HL-60 (cell line): ENCODE data around the gene PPWD1.

Experiments
- DNase-seq, 2 experiments: peaks; one replicate each; pipeline ENCODE4 v3.0.0-alpha.2; 2010 to 2020; ENCODE audit warnings: low read depth in 1 of 2, low spot score in 1 of 2
- H3K27ac ChIP-seq: fragments of 250-450 bp; sonication (Bioruptor Pico); replicated peaks from 2 replicates; pipeline ENCODE4 v1.5.1; 2020; ENCODE audit warnings: mild to moderate bottlenecking, moderate library complexity
- H3K27me3 ChIP-seq: fragments of 250-450 bp; sonication (Bioruptor Pico); 2 replicates; pipeline ENCODE4 v1.5.1; 2021; ENCODE audit warnings: mild to moderate bottlenecking, moderate library complexity; ENCODE audit not compliant: insufficient read depth, poor library complexity, severe bottlenecking
- H3K4me3 ChIP-seq: replicated peaks from 2 replicates; pipeline ENCODE4 v1.5.1; 2011; ENCODE audit warnings: mild to moderate bottlenecking, control low read depth, low read length; ENCODE audit not compliant: insufficient read depth
- CTCF ChIP-seq: IDR thresholded peaks from one replicate; pipeline ENCODE4 v1.5.1; 2011; ENCODE audit warnings: low read length, control low read depth, inconsistent platforms; ENCODE audit not compliant: insufficient read depth
- GABPA ChIP-seq: IDR thresholded peaks from 2 replicates; pipeline ENCODE4 v1.6.1; 2012; ENCODE audit warnings: low read depth
- POLR2AphosphoS5 ChIP-seq: IDR thresholded peaks from 2 replicates; pipeline ENCODE4 v1.6.1; 2012; ENCODE audit warnings: low read depth
- SPI1 ChIP-seq: IDR thresholded peaks from 2 replicates; pipeline ENCODE4 v1.6.1; 2012; ENCODE audit warnings: low read depth, mild to moderate bottlenecking, borderline replicate concordance
- TF ChIP-seq, protein P1 (sequence below): IDR thresholded peaks from 2 replicates; pipeline ENCODE4 v1.6.1; 2012; ENCODE audit warnings: low read depth; ENCODE audit not compliant: insufficient replicate concordance

Gene PPWD1

GRCh38 chr5:65548281-65548680 is 14.8 kb upstream of the PPWD1 start:
- Histone ChIP-seq H3K27ac (no peak overlapping the region), H3K27me3 (no peaks in the 10 kb centered on the region), H3K4me3 (no peak overlapping the region)
- DNase-seq: no peak
- TF ChIP-seq CTCF (no peak), POLR2AphosphoS5 (no peak), GABPA (no peak), SPI1 (no peak)
- TF ChIP-seq, protein P1, sequence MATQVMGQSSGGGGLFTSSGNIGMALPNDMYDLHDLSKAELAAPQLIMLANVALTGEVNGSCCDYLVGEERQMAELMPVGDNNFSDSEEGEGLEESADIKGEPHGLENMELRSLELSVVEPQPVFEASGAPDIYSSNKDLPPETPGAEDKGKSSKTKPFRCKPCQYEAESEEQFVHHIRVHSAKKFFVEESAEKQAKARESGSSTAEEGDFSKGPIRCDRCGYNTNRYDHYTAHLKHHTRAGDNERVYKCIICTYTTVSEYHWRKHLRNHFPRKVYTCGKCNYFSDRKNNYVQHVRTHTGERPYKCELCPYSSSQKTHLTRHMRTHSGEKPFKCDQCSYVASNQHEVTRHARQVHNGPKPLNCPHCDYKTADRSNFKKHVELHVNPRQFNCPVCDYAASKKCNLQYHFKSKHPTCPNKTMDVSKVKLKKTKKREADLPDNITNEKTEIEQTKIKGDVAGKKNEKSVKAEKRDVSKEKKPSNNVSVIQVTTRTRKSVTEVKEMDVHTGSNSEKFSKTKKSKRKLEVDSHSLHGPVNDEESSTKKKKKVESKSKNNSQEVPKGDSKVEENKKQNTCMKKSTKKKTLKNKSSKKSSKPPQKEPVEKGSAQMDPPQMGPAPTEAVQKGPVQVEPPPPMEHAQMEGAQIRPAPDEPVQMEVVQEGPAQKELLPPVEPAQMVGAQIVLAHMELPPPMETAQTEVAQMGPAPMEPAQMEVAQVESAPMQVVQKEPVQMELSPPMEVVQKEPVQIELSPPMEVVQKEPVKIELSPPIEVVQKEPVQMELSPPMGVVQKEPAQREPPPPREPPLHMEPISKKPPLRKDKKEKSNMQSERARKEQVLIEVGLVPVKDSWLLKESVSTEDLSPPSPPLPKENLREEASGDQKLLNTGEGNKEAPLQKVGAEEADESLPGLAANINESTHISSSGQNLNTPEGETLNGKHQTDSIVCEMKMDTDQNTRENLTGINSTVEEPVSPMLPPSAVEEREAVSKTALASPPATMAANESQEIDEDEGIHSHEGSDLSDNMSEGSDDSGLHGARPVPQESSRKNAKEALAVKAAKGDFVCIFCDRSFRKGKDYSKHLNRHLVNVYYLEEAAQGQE: no peak

GRCh38 chr5:65553941-65554340 is 9.2 kb upstream of the PPWD1 start:
- DNase-seq: no peak
- TF ChIP-seq POLR2AphosphoS5: no peak
- TF ChIP-seq SPI1: no peak
- TF ChIP-seq, protein P1: no peak
- TF ChIP-seq CTCF: no peak
- no peak for TF ChIP-seq GABPA

GRCh38 chr5:65555287-65555686 is 7.8 kb upstream of the PPWD1 start:
- Histone ChIP-seq H3K27ac (no peak overlapping the region), H3K27me3 (no peaks in the 10 kb centered on the region), H3K4me3 (no peak overlapping the region)
- TF ChIP-seq CTCF (no peak), POLR2AphosphoS5 (no peak), GABPA (no peak), SPI1 (no peak)
- TF ChIP-seq, protein P1: no peak
- no peak for DNase-seq

More at GRCh38 chr5:65553941-65554340, 9.2 kb upstream of the PPWD1 start:
- H3K27me3 ChIP-seq: no peaks in the 10 kb centered on the region
- H3K27ac ChIP-seq: no peak overlapping the region
- no peak overlapping the region for H3K4me3 ChIP-seq
